Hematopoietic multipotent progenitor cell treated with erythropoietin and hydrocortisone succinate and interleukin-3 and kit ligand, for 8 days (in vitro differentiated cells): ENCODE data around the gene PSMF1.
A peak's percentile ranks its signal among the peaks of the same experiment; 100 is the strongest.

ENCODE experiments used
- DNase-seq: peaks from one replicate; pipeline ENCODE4 v3.0.0-alpha.2; 2015

The PSMF1 gene

DNA sequence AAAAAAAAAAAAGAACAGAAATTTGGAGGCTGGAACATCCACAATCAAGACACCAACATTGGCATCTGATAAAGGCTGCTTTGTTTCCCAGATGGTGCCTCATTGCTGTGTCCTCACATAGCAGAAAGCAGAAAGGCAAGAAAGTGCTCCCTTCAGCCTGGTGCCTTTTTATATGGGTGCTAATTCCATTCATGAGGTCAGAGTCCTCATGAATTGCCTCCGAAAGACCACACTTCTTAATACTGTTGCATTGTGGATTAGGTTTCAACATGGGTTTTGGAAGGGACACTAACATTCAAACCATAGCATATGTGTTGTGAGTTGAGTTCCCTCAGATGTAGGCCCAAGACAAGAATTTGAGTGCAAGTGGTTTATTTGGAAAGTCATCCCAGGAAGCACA lies 76.8 kb downstream of the PSMF1 start:
- DNase-seq: no peak

DNA sequence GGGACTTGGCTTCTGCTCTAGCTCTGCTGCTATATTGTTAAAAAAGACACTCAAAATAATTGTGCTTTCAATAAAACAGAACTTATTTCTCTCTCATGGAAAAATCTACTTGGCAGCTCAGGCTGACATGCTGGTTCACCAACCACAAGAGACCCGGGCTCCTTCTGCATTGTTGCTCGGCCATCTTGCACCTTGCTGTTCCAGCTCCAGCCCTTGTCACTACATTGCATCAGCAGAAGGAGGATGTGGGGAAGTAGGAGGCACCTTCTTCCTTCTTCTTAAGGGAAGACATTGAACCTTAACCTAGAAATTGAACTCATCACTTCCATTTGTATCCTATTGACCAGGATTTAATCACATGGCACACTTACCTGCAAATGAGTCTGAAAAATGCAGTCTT lies 78.2 kb downstream of the PSMF1 start:
- no peak for DNase-seq

DNA sequence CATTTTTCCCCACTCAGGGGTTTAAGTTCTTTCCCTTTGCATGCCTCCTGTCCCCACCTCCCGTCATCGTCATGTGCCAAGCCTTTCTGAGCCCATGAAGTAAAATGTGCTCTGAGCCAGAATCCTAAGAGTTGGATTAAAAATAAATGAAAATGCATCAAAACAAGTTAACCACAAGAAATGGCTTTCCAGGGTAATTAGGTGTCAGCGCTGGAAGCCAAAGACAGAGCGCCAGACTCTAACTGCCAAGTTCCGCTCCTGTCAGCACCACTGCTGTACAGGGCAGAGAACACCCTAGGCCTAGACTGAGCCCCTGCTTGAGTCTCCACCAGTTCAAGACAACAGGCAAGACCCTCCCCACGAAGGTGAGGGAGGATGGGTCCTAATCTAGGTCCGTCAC lies 79.4 kb downstream of the PSMF1 start:
- no peak for DNase-seq

DNA sequence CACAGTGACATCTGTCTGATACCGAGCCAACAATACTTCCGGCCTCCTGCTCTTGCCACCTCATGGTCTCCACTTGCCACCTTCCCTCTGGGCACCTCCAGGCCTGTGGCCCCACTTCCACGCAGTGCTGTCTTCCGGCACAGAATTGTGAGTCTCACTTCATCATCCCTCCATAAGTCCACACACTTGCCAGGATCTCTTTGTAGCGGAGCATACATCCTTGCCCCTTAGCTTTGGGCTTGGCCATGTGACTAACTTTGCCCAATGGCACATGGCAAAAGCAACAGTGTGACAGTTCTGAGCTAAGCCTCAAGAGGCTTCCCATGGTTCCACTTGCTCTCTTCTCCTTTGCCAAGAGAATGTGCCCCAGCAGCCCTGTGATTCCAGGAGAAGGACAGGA lies 80.3 kb downstream of the PSMF1 start:
- no peak for DNase-seq

DNA sequence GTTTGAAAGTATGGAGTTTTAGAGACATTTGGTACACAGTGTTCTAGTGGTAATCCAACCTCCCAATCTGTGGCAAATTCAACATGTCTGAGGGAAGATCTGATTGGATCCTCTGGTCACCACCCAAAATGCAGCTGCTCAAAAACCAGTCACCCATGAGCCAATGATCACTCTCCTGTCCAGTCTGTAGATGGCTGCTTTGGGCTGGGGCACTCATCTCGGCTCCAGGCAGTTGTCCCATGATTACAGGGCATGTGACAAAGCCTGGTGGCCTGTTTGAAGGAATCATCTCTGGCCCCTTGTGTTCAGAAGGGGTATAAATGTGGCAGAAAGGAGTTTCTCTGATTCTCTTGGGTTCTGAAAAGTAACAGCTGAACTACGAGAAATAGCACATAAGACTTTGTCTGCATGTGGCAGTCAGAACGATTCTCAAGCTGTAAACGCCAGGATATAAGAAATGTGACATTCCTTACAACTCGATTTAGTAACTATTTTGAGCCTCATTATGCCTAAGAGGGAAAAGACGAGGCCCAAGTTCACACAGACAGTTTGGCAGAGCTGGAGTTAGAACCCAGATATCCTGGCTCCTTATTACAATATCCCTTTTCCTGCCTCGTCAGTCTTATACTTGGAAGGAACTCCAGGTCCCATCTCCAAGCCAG lies 80.9 kb downstream of the PSMF1 start:
- DNase-seq: no peak

DNA sequence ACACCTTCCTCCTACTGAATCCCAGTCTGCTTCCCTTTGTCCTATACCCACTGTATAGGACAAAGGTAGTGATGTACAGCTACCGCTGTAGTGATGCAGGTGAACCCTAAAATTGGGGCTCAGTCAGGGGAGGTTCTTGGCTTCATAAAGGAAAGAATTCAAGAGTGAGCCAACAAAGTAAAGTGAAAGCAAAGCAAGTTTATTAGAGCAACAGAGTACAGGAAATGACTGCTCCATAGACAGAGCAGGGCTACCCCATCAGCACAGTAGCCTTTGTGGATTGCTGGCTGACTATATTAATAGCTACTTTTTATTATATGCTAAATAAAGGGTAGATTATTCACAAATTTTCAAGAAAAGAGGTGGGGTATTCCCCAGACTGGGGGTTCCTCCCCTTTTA lies 81.6 kb downstream of the PSMF1 start:
- DNase-seq: no peak

DNA sequence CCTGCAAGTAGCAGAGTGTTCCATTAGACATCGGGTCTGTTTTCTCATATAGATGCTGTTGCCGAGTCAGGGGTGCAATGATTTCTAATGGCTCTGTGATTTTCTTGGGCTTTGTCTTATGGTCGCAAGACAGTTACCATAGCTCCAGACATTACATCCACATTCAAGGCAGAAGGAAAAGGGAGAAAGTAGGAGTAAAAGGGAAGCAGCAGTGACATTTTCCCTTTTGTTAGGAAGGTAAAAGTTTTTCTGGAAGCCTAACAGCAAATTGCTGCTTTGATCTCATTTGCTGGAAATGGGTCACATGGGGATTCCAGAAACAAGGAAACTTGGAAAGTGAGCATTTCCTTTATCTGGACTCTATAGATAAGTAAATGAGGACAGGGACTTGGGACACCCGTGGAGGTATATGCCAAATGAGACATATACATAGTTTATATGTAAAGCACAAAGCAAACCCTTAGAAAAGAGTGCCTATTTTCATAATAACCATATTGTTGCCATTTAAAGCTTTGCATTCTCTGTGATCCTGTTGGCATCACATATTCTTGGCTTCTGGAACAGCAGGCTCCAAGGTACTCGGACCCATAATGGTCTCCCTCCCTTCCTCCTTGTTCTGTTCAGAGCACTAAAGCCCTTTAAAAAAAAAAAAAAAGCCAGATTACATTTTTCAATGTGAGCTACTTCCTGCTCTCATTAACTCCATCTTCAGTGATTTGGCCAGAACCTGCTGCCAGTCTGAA lies 84.5 kb downstream of the PSMF1 start, which contains the start of gene C20orf202:
TSS of gene C20orf202 (plus strand) at position 693 of the 743 bp plus-strand sequence. CDS start 132 bp downstream, outside the sequence.
- no peak for DNase-seq

DNA sequence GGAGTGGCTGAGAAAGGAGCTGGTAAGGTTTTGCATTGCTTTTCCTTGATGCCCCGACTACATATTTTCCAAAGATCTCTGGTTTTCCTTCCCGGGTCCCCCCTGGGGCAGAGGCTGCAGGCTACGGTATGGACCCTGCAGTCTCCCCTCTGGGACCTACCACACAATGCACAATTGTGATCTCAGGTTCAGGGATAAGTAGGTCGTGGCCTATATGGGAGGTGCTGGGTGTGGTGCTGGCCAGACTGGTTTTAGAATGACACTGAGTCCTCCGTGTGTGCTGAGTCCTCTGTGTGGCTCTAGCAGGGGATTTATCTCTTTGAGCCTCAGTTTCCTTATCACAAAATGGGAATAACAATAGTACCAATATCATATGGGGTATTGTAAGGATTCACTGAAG lies 85.2 kb downstream of the PSMF1 start:
- DNase-seq: no peak

DNA sequence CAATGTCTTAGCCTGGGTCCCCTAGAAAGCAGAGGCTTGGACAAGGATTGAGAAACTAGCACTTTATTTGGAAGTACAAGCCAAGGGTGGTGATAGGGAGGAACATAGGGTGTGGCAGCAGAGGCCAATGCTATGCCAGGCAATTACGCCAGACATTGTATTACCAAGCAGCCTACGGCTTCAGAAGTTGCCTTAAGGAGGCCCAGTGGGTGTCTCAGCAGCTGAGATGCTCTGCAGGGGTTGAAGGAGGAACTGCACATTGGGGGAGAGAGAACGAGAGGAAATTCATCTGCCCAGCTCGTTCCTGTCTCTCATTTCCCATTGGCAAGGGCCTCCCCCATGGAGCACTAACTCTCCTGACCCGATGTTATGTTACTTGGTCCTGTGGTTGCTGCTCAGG lies 85.7 kb downstream of the PSMF1 start:
- DNase-seq: no peak

DNA sequence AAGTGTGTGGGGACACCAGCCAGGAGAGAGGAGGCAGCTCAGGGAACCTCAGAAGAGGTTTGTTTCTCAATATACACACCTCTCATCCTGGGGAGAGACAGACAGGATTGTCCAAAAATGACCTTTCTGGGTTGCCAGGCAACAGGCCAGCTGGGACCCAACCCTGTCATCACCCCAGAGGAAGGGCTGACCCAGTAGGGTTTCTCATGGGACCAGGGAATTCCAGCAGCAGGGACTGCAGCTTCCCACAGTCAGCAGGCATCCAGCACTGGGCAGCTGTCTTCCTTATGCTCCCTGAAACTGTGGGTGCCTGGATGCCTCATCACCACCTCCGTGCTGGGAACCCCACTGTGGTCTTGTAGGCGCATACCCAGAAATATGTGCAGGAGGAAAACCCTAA lies 86.2 kb downstream of the PSMF1 start:
- DNase-seq: no peak

DNA sequence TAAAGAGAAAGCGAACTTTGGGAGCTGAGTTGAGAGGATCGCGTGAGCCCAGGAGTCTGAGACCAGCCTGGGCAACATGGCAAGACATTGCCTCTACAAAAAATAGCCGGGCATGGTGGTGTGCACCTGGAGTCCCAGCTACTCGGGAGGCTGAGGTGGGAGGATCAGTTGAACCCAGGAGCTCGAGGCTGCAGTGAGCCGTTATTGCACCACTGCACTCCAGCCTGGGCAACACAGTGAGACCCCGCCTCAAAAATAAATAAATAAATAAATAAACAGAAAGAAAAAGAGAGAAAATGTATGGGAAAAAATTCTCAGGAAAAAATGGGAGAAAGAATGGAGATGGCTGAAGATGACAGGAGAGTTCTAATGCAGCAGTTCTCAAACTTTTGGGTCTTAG lies 87.4 kb downstream of the PSMF1 start:
- no peak for DNase-seq

DNA sequence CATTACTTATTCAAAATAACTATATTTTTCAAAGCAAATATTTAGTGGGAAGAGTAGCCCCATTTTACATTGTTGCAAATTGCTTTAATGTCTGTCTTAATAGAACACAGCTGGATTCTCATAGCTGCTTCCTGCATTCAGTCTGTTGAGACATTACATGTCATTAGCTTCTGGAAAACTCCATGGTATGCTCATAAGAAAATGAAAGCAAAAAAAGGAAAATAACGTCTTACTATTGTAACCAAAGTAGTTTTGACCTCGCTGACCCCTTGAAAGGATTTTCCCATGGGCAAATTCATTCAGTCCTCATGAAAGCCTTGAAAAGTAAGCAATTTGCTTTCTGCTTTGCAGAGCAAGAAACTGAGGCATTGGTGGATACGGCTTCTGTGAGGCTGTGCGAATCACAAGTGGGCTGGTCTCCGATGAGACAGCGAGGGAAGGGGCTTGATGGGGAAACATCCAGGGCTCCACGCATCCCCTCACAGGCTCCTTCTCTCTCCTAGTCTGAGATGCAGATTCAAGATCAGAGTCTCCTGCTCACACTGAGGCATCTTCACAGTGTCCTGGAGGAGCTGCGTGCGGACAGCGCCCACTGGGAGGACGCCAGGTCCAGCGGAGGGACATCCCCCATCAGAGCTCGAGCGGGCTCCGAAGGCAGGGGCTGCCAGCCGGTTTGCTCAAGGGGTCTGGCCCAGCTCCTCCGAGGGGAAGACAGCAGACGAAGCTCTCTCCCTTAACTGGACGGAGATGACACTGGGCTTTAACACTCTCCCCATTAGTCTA lies 88.2 kb downstream of the PSMF1 start:
- DNase-seq: no peak

DNA sequence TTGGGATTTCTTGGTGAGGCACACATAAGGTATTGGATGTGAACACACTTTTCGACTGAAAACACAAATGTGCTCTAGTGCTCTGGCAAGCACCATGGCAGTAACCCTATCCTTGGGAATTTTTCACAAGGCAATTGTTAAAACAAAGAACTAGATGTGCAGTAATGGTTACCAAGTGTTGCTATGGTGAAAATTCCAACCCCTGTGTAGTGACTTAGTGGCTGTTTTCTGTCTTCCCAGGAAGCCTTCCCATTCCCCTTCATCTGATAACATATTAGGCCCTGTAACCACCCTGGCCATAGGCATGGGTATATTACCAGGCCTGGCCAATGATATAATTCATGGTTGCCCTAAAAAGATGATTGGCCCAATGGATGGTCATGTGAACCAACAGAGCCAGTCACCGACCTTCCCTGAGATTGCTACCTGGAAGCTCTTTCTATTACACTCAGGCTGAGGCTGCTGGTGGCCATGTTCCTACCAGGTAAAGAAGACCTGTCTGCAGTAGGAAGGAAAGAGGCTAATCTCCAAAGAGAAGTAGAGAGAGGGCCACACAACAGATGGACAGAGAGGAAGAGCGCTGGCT lies 89.0 kb downstream of the PSMF1 start:
- DNase-seq: no peak

DNA sequence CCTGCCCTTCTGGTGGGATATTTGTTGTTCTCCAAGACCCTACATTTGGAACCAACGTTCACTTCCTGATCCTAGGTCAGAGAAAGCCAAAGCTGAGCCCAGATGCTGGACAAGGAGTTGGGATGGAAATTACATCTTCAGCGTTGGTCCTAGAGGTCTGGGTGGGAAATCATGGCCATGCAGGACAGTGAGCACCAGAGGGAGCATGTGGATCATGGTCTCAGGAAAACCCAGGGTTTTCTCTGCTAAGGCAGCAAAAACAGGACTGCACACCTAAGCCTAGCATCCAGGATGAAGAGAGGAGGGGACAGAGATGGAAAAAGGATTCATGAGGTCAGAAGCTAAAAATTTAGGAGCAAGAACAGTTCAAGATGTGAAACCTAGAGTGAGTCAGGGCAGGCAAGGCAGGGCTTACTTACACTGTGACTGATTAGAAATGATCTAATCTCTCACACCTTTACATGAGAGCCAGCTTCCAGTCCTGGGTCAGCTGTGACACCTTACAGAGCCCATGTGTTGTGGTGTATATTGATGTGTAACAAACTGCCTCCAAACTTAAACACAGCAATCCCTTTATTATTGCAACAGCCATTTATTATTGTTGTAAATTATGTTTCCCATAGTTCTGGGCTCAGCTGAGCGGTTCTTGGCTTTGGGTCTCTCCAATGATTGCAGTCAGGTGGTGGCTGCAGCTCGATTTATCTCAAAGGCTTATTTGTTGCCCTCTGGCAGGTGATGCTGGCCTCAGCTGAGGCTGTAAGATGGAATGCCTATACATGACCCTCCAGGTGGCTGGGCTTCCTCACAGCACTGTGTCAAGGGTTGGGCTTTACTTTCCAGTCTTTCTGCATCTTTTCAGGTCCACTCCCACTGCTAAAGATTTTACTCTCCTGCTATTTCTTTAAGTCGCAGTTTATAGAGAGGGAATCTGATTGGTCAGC lies 91.3 kb downstream of the PSMF1 start:
- DNase-seq: no peak

DNA sequence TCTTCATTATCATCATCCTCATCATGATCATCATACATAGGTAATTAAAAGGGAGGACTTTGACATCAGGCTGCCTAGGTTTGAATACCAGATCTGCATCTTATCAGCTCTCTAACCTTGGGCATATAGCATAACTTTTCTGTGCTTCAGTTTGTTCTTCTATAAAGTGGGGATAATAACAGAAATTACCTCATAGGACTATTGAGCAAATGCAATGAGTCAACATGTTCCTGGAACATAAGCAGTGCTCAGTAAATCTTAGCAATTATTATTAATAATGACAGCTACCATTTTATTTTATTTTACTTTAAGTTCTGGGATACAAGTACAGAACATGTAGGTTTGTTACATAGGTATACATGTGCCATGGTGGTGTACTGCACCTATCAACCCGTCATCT lies 92.1 kb downstream of the PSMF1 start:
- DNase-seq: no peak

DNA sequence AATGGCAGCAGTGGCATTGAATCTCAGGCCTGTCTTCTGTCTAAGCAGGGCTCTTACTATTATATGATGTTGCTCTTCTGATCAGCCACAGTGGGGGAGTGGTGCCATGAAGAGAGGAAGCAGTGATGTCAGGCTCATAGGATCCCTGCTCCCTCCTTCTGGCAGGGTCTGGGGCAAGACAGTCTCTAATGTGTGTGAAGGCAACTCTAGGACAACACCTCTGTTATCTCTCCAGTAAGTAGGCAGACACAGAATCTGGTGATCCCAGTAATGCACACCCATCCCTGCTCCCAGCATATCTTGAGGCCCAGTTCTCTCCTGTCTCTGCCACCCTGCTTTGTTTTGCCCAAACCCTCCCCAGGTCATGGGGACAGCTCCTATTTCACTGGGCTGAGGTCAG lies 93.6 kb downstream of the PSMF1 start:
- DNase-seq: peak; percentile 90

DNA sequence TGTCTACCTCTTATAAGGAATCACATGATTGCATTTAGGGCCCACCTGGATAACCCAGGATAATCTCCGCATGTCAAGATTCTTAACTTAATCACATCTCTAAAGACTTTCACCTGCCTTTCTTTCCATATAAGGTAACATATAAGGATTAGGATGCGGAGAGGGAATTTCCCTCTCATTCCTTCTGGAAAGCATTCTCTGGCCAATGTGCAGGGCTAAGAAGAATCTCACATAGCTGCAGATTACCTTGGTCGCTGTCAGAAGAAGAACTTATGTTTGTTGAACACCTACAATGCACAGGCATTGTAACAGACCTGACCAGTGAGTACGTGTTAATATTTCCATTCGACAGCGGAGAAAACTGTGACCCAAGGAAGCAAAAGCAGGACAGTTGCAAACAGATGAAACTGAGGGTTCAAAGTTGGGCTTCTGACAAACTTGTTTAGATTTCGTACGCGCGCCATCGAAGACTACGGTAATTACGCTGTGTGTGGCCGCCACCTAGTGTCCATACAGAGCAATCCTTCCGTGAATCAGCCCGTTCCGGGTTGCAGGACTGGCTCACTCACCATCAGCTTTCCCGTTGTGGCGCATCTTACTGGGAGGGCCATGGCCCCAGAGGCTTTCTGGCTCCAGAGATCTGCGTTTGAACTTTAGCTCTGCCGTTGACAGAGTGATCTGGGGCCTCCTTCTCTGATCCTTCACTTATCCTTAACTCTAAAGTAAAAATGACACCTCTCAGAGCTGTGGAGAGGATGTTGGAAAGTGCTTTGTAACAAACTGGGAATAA lies 94.4 kb downstream of the PSMF1 start:
- DNase-seq: peak; percentile 82

DNA sequence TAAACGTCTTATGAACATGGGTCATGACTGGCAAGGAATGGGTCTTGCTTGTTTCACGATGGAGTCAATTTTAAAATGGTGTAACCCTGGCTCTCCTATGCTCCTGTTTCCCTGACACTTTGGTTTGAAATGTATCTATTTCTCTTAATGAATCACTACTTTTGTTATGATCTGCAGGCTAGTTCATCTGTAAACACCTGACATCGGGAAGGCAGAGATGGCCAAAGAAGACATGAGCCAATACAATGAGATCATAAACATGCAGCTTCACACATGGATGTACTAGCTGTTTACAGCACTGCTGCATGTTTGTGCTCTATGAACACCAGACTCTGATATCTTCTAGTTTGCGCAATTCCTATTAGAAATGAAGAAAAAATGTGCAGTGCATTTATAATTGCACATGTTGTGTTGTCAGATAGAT lies 96.4 kb downstream of the PSMF1 start:
- no peak for DNase-seq

DNA sequence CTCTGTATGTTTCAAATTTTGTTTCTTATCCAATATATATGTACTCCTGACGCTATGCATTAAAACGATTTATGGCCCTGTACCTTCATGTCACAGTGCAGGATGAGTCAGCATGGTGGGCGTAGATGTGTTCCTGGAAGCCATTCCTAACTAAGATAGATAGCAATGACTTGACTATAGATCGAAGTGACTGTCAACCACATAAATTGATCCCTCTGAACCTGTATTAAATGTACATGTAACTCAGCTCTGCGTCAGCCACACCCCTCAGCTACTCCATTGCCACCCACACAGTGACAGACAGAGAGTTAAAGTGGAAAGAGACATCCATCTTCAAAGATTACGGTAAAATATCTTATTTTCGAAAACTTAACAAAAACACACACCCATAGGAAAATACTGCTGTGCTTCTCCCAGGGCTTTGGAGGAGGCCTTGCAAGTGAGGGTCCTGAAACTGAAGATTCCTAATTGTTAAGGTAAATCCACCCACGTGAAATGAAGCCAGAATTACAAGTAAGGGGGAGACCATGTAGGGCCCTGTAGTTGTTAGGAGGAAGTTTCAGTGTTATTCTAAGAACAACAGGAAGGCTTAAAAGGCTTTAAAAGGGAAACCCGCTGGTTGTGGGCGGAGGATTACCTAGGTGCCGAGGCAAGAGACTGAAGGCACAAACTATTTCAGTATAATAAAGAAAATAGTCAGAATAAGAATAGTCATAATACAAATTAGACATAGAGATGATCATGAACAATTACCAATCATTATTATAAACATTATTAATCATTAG lies 97.2 kb downstream of the PSMF1 start:
- DNase-seq: peak; percentile 46
